IMR-90 (cell line): ENCODE measurements around the gene KCTD18. TPM values are rescaled to one million over a fixed set of nuclear protein-coding genes. Genes with fewer than 3 reads are reported as not detected.

Source experiments
- ATAC-seq: fragments of 200-7000 bp; cut with Tn5 transposase; 2 replicates; pipeline ENCODE4 v1.9.1; 2020; ENCODE audit warnings: low read depth, mild to moderate bottlenecking, moderate library complexity
- BruUV-seq: library from RNA; stranded (reverse); fragments of 400-500 nt; replicated peaks from 2 replicates; lab custom pipeline; 2021; lab: Mats Ljungman, UMichigan
- CTCF ChIA-PET: fragments of 300-600 bp; formaldehyde crosslinking; extraction: SDS; loops from one replicate; lab custom pipeline; 2021; ENCODE audit warnings: antibody characterized with exemption; lab: Yijun Ruan, JAX
- POLR2A ChIA-PET: fragments of 300-600 bp; sonication (Branson Sonifier 250); formaldehyde crosslinking; loops from one replicate; lab custom pipeline; 2022; ENCODE audit warnings: antibody characterized with exemption; ENCODE audit not compliant: unreplicated experiment; lab: Charles Lee
- DNase-seq: peaks from one replicate; pipeline ENCODE4 v3.0.0; 2013
- H2AFZ ChIP-seq: replicated peaks from 2 replicates; pipeline ENCODE3; 2013; ENCODE audit warnings: low read length, mild to moderate bottlenecking; ENCODE audit not compliant: poor library complexity
- H2AK5ac ChIP-seq: 2 replicates; pipeline ENCODE4 v1.6.1; 2013; ENCODE audit warnings: low read depth, low read length, inconsistent platforms
- H2AK9ac ChIP-seq: replicated peaks from 2 replicates; pipeline ENCODE3; 2013; ENCODE audit warnings: mild to moderate bottlenecking, low read depth, low read length, moderate library complexity; ENCODE audit not compliant: poor library complexity
- H2BK120ac ChIP-seq: 2 replicates; pipeline ENCODE4 v1.6.1; 2013; ENCODE audit warnings: low read depth, low read length, inconsistent platforms
- H2BK15ac ChIP-seq: 3 replicates; pipeline ENCODE4 v1.6.1; 2013; ENCODE audit warnings: low read depth, low read length, inconsistent platforms
- H2BK20ac ChIP-seq: 2 replicates; pipeline ENCODE4 v1.6.1; 2013; ENCODE audit warnings: low read depth, mild to moderate bottlenecking, inconsistent platforms, low read length, moderate library complexity
- H2BK5ac ChIP-seq: 2 replicates; pipeline ENCODE4 v1.6.1; 2013; ENCODE audit warnings: mild to moderate bottlenecking, low read depth, low read length, inconsistent platforms; ENCODE audit not compliant: poor library complexity, severe bottlenecking
- H3K14ac ChIP-seq: replicated peaks from 2 replicates; pipeline ENCODE4 v1.6.1; 2013; ENCODE audit warnings: low read depth, low read length, inconsistent platforms
- H3K18ac ChIP-seq: 2 replicates; pipeline ENCODE4 v1.6.1; 2013; ENCODE audit warnings: low read depth, low read length, control low read depth
- H3K23ac ChIP-seq: 2 replicates; pipeline ENCODE4 v1.6.1; 2013; ENCODE audit warnings: low read depth, low read length, inconsistent platforms
- H3K27ac ChIP-seq: 2 replicates; pipeline ENCODE4 v1.5.1; 2013; ENCODE audit warnings: mild to moderate bottlenecking, control low read depth, low read length; ENCODE audit not compliant: insufficient read depth
- H3K27me3 ChIP-seq: 2 replicates; pipeline ENCODE4 v1.6.1; 2013; ENCODE audit warnings: low read length; ENCODE audit not compliant: control insufficient read depth, insufficient read depth
- H3K36me3 ChIP-seq: 2 replicates; pipeline ENCODE4 v1.6.1; 2013; ENCODE audit warnings: low read length, mixed read lengths; ENCODE audit not compliant: control insufficient read depth, insufficient read depth
- H3K4ac ChIP-seq: 2 replicates; pipeline ENCODE4 v1.6.1; 2013; ENCODE audit warnings: low read depth, low read length, inconsistent platforms
- H3K4me1 ChIP-seq: 2 replicates; pipeline ENCODE4 v1.6.1; 2013; ENCODE audit warnings: low read length, mixed read lengths; ENCODE audit not compliant: control insufficient read depth, insufficient read depth
- H3K4me2 ChIP-seq: 2 replicates; pipeline ENCODE4 v1.6.1; 2013; ENCODE audit warnings: low read depth, mild to moderate bottlenecking, control low read depth, low read length, moderate library complexity
- H3K4me3 ChIP-seq: 2 replicates; pipeline ENCODE4 v1.5.1; 2013; ENCODE audit warnings: low read depth, mild to moderate bottlenecking, control low read depth, low read length, moderate library complexity; ENCODE audit not compliant: insufficient read depth
- H3K56ac ChIP-seq: 2 replicates; pipeline ENCODE4 v1.6.1; 2013; ENCODE audit warnings: low read length, inconsistent platforms; ENCODE audit not compliant: insufficient read depth; ENCODE audit errors: extremely low read depth
- H3K79me1 ChIP-seq, 2 experiments: 2 replicates each; pipeline ENCODE4 v1.6.1; 2013; ENCODE audit warnings: low read length in 2 of 2, inconsistent platforms in 1 of 2, low read depth in 1 of 2
- H3K9ac ChIP-seq: 2 replicates; pipeline ENCODE4 v1.6.1; 2013; ENCODE audit warnings: low read depth, low read length, control low read depth
- H3K9me1 ChIP-seq: 2 replicates; pipeline ENCODE4 v1.6.1; 2013; ENCODE audit warnings: low read length, inconsistent platforms; ENCODE audit not compliant: insufficient read depth
- H3K9me3 ChIP-seq: 2 replicates; pipeline ENCODE4 v1.6.1; 2013; ENCODE audit warnings: low read length; ENCODE audit not compliant: control insufficient read depth, insufficient read depth
- H4K20me1 ChIP-seq: 2 replicates; pipeline ENCODE4 v1.6.1; 2013; ENCODE audit warnings: low read length, inconsistent platforms; ENCODE audit not compliant: insufficient read depth
- H4K5ac ChIP-seq: 2 replicates; pipeline ENCODE4 v1.6.1; 2013; ENCODE audit warnings: mild to moderate bottlenecking, low read depth, low read length, control low read depth
- H4K8ac ChIP-seq, 2 experiments: 2 replicates each; pipeline ENCODE4 v1.6.1; 2013; ENCODE audit warnings: low read depth in 2 of 2, low read length in 2 of 2, control low read depth in 1 of 2, inconsistent platforms in 1 of 2
- H4K91ac ChIP-seq: 2 replicates; pipeline ENCODE4 v1.6.1; 2013; ENCODE audit warnings: low read depth, low read length, inconsistent platforms; ENCODE audit not compliant: insufficient read depth
- BHLHE40 ChIP-seq: fragments of 150-350 bp; IDR thresholded peaks from 2 replicates; pipeline ENCODE4 v1.6.1; 2016; ENCODE audit warnings: mild to moderate bottlenecking, low read depth, low read length
- CEBPB ChIP-seq: IDR thresholded peaks from 2 replicates; pipeline ENCODE4 v1.6.1; 2012; ENCODE audit warnings: low read depth, low read length, improper control_type of control experiment
- CHD1 ChIP-seq: IDR thresholded peaks from 2 replicates; pipeline ENCODE4 v1.6.1; 2012; ENCODE audit warnings: low read depth, low read length, improper control_type of control experiment
- CTCF ChIP-seq: conservative IDR thresholded peaks from 2 replicates; pipeline ENCODE4 v1.5.1; 2012; ENCODE audit warnings: mild to moderate bottlenecking, low read depth, low read length, improper control_type of control experiment
- ELK1 ChIP-seq: fragments of 150-350 bp; IDR thresholded peaks from 2 replicates; pipeline ENCODE4 v1.6.1; 2016; ENCODE audit warnings: low read depth, mild to moderate bottlenecking, low read length, moderate library complexity, borderline replicate concordance
- FOS ChIP-seq: fragments of 150-350 bp; IDR thresholded peaks from 2 replicates; pipeline ENCODE4 v1.6.1; 2016; ENCODE audit warnings: low read depth, low read length
- MAFK ChIP-seq: IDR thresholded peaks from 2 replicates; pipeline ENCODE4 v1.6.1; 2012; ENCODE audit warnings: low read depth, low read length, improper control_type of control experiment
- MAZ ChIP-seq: IDR thresholded peaks from 2 replicates; pipeline ENCODE4 v1.6.1; 2012; ENCODE audit warnings: low read depth, mild to moderate bottlenecking, low read length, improper control_type of control experiment, moderate library complexity, borderline replicate concordance
- MXI1 ChIP-seq: IDR thresholded peaks from 2 replicates; pipeline ENCODE4 v1.6.1; 2012; ENCODE audit warnings: low read depth, mild to moderate bottlenecking, low read length, moderate library complexity, borderline replicate concordance
- NFE2L2 ChIP-seq: fragments of 150-350 bp; IDR thresholded peaks from 2 replicates; pipeline ENCODE4 v1.6.1; 2016; ENCODE audit warnings: low read depth, mild to moderate bottlenecking, low read length
- POLR2A ChIP-seq: IDR thresholded peaks from 2 replicates; pipeline ENCODE4 v1.6.1; 2012; ENCODE audit warnings: mild to moderate bottlenecking, low read depth, low read length
- RAD21 ChIP-seq: IDR thresholded peaks from 2 replicates; pipeline ENCODE4 v1.6.1; 2012; ENCODE audit warnings: low read length, improper control_type of control experiment
- RCOR1 ChIP-seq: IDR thresholded peaks from 2 replicates; pipeline ENCODE4 v1.6.1; 2012; ENCODE audit warnings: mild to moderate bottlenecking, low read length, improper control_type of control experiment; ENCODE audit not compliant: insufficient replicate concordance
- RFX5 ChIP-seq: IDR thresholded peaks from 2 replicates; pipeline ENCODE4 v1.8.0; 2012; ENCODE audit warnings: low read depth, mild to moderate bottlenecking, low read length, moderate library complexity
- SMC3 ChIP-seq: fragments of 150-350 bp; IDR thresholded peaks from 2 replicates; pipeline ENCODE4 v1.6.1; 2016; ENCODE audit warnings: low read depth, mild to moderate bottlenecking, antibody characterized with exemption, low read length, moderate library complexity
- USF2 ChIP-seq: fragments of 150-350 bp; IDR thresholded peaks from 2 replicates; pipeline ENCODE4 v1.6.1; 2017; ENCODE audit warnings: mild to moderate bottlenecking, antibody characterized with exemption, low read length, low read depth
- WGBS, 2 experiments: methylation state at CpG; one replicate each; pipeline versions ENCODE4 v1.1.5 to v1.1.7; 2013; ENCODE audit warnings: missing lambda C conversion rate in 2 of 2; ENCODE audit not compliant: insufficient read length in 1 of 2; ENCODE audit errors: extremely low coverage in 2 of 2; 5-methylcytosine and 5-hydroxymethylcytosine counted together
- dilution Hi-C: fragments of 300-500 bp; cut with HindIII; formaldehyde crosslinking; loops from one replicate; pipeline ENCODE4 v1.14.3; 2018; ENCODE audit warnings: low sequenced_read_pairs; ENCODE audit not compliant: unreplicated experiment
- in situ Hi-C: fragments of 300-500 bp; cut with MboI; formaldehyde crosslinking; loops from 3 replicates; pipeline ENCODE4 v1.14.3; 2019; ENCODE audit warnings: low sequenced_read_pairs, inconsistent platforms, mixed read lengths
- intact Hi-C: fragments of 100-400 bp; cut with micrococcal nuclease; formaldehyde crosslinking; loops from 2 replicates; pipeline ENCODE4 v1.10.0; 2022
- polyA plus RNA-seq, 3 experiments: library from polyadenylated mRNA; depleted of rRNA; stranded (reverse); fragments of >200 nt; gene quantifications; 2 replicates each; pipeline ENCODE4 v1.2.3, GENCODE V29; 2012; ENCODE audit warnings: low replicate concordance in 1 of 3
- total RNA-seq: library from RNA; depleted of rRNA; stranded (reverse); fragments of >200 nt; gene quantifications from 2 replicates; pipeline ENCODE4 v1.2.3, GENCODE V29; 2012

Gene KCTD18
- total and polyA plus RNA-seq, 2 of the 4 experiments (the other 2 are of a cell fraction) = 6.7 to 10.4 TPM

- peaks cover 12% of the 10 kb centered on the region for H4K20me1 ChIP-seq
- no peak overlapping the region for H2AK5ac ChIP-seq
- CTCF ChIA-PET = no interaction called here
- 0 out of 2 replicates have a peak overlapping the region, but pooled peaks have one; percentile 14 for H3K14ac ChIP-seq
- peaks cover 28 to 71% of the 10 kb centered on the region in 2 experiments for H3K79me1 ChIP-seq
- no TSS peak for BruUV-seq
- no peak overlapping the region for H2AFZ ChIP-seq
- peaks cover 10% of the 10 kb centered on the region for H3K4me1 ChIP-seq
- H3K23ac ChIP-seq = no peak overlapping the region
- dilution Hi-C loops (no loop called here), in situ Hi-C loops (no loop called here), intact Hi-C loops (no loop called here)
- no peak overlapping the region for H2BK5ac ChIP-seq
- no peak overlapping the region for H3K56ac ChIP-seq
- H3K9ac ChIP-seq = no peak overlapping the region
- no peaks in the 10 kb centered on the region for H3K27me3 ChIP-seq
- H2BK120ac ChIP-seq = no peak overlapping the region
- no peak overlapping the region for H2BK20ac ChIP-seq
- H3K4me3 ChIP-seq = no peak overlapping the region
- H3K4ac ChIP-seq = no peak overlapping the region
- TF ChIP-seq MAZ (no peak), FOS (no peak), ELK1 (no peak), CHD1 (no peak), SMC3 (no peak), CTCF (no peak), RFX5 (no peak), POLR2A (no peak), CEBPB (no peak), USF2 (no peak), BHLHE40 (no peak), NFE2L2 (no peak), RAD21 (no peak), MXI1 (no peak), RCOR1 (no peak), MAFK (no peak)
- POLR2A ChIA-PET = no interaction called here
- H3K36me3 ChIP-seq = peaks cover 33% of the 10 kb centered on the region
- 87% methylated on average over 6 of the region's 8 CpGs; no CpG with 5 or more reads in 1 of the 2 experiments for WGBS, 2 experiments
- no peak overlapping the region for H4K8ac ChIP-seq
- H3K9me3 ChIP-seq = no peaks in the 10 kb centered on the region
- no peak for DNase-seq
- H2BK15ac ChIP-seq = no peak overlapping the region
- no peak overlapping the region for H3K18ac ChIP-seq
- peaks cover 24% of the 10 kb centered on the region for H3K9me1 ChIP-seq
- H2AK9ac ChIP-seq = no peak overlapping the region
- no peak overlapping the region for H4K91ac ChIP-seq
- H4K5ac ChIP-seq = no peak overlapping the region
- no peak overlapping the region for H3K4me2 ChIP-seq
- ATAC-seq = no peak
- no peak overlapping the region for H3K27ac ChIP-seq
These were observed 56.6 kb downstream of the KCTD18 start for GRCh38 chr2:200453142-200453852.
